HCT116 (cell line): ENCODE measurements around the gene DYNLL2. TPM values are rescaled to one million over a fixed set of nuclear protein-coding genes. Genes with fewer than 3 reads are reported as not detected.

Experiments used
- ATAC-seq: fragments of 200-7000 bp; cut with Tn5 transposase; 2 replicates; pipeline ENCODE4 v1.9.1; 2020; ENCODE audit warnings: mild to moderate bottlenecking, moderate library complexity
- BruUV-seq: library from RNA; stranded (reverse); fragments of 400-500 nt; replicated peaks from 2 replicates; lab custom pipeline; 2021; lab: Mats Ljungman, UMichigan
- CTCF ChIA-PET: fragments of 300-600 bp; sonication (Branson Sonifier 250); formaldehyde crosslinking; loops from one replicate; lab custom pipeline; 2021; ENCODE audit warnings: antibody characterized with exemption; lab: Charles Lee
- POLR2A ChIA-PET: fragments of 300-600, 350-600 bp; sonication (Branson Sonifier 250); formaldehyde crosslinking; loops from one replicate; lab custom pipeline; 2021; ENCODE audit warnings: antibody characterized with exemption; lab: Charles Lee
- RAD21 ChIA-PET, 2 experiments: fragments of 300-600 bp; sonication (Branson Sonifier 250); formaldehyde crosslinking; loops; one replicate each; lab custom pipeline; 2023; ENCODE audit warnings: low total read pairs in 2 of 2; ENCODE audit not compliant: uncharacterized antibody in 2 of 2, unreplicated experiment in 2 of 2, low non-redundant PET in 1 of 2; lab: Charles Lee
- DNase-seq: peaks from one replicate; pipeline ENCODE4 v3.0.0-alpha.2; 2010; ENCODE audit warnings: low read depth, low spot score
- H2AFZ ChIP-seq: fragments of 200-600 bp; shearing (Covaris generic), sonication (generic); 2 replicates; pipeline ENCODE4 v1.6.1; 2017; ENCODE audit warnings: low read depth, mixed run types, mixed read lengths, antibody characterized with exemption, low read length; ENCODE audit not compliant: poor library complexity, severe bottlenecking
- H3K27ac ChIP-seq: 2 replicates; pipeline ENCODE4 v1.5.1; 2012; ENCODE audit warnings: low read depth, low read length
- H3K27me3 ChIP-seq: fragments of 200-600 bp; sonication (generic); 2 replicates; pipeline ENCODE4 v1.6.1; 2016; ENCODE audit warnings: mixed run types, low read length, mixed read lengths; ENCODE audit not compliant: insufficient read depth
- H3K36me3 ChIP-seq, 2 experiments: fragments of 200-500 bp in 1 of 2; fragments of 200-600 bp in 1 of 2; sonication (Bioruptor generic) in 1 of 2; sonication (generic) in 1 of 2; 2 replicates each; pipeline versions ENCODE4 v1.5.1 to v1.6.1; 2014 to 2016; ENCODE audit warnings: low read length in 2 of 2, inconsistent platforms in 1 of 2, mixed read lengths in 1 of 2, mixed run types in 1 of 2; ENCODE audit not compliant: insufficient read depth in 2 of 2, control insufficient read depth in 1 of 2
- H3K4me1 ChIP-seq, 2 experiments: fragments of 200-600 bp in 1 of 2; sonication (generic) in 1 of 2; 2 replicates each; pipeline versions ENCODE4 v1.5.1 to v1.6.1; 2012 to 2017; ENCODE audit warnings: low read length in 2 of 2, inconsistent platforms in 1 of 2, mild to moderate bottlenecking in 1 of 2, mixed read lengths in 1 of 2, mixed run types in 1 of 2, moderate library complexity in 1 of 2; ENCODE audit not compliant: insufficient read depth in 2 of 2, control insufficient read depth in 1 of 2
- H3K4me2 ChIP-seq: fragments of 200-600 bp; sonication (generic); 2 replicates; pipeline ENCODE4 v1.6.1; 2017; ENCODE audit warnings: mixed run types, low read length, mixed read lengths
- H3K4me3 ChIP-seq, 2 experiments: fragments of 200-600 bp in 1 of 2; sonication (generic) in 1 of 2; replicated peaks in 1 of 2; 2 replicates each; pipeline ENCODE4 v1.5.1; 2011 to 2016; ENCODE audit warnings: low read length in 2 of 2, control low read depth in 1 of 2, low read depth in 1 of 2, mild to moderate bottlenecking in 1 of 2, mixed read lengths in 1 of 2, mixed run types in 1 of 2
- H3K79me2 ChIP-seq: fragments of 200-600 bp; sonication (generic); 2 replicates; pipeline ENCODE4 v1.6.1; 2017; ENCODE audit warnings: mild to moderate bottlenecking, mixed run types, low read length, moderate library complexity, mixed read lengths; ENCODE audit not compliant: insufficient read depth
- H3K9ac ChIP-seq: fragments of 200-600 bp; sonication (generic); 2 replicates; pipeline ENCODE4 v1.6.1; 2016; ENCODE audit warnings: low read length, mixed read lengths
- H3K9me2 ChIP-seq: fragments of 200-600 bp; sonication (generic), shearing (Covaris generic); 2 replicates; pipeline ENCODE4 v1.6.1; 2017; ENCODE audit warnings: mixed run types, mild to moderate bottlenecking, moderate library complexity; ENCODE audit not compliant: insufficient read depth
- H3K9me3 ChIP-seq, 2 experiments: fragments of 200-500 bp in 1 of 2; fragments of 200-600 bp in 1 of 2; sonication (Bioruptor generic) in 1 of 2; sonication (generic) in 1 of 2; 2 replicates each; pipeline ENCODE4 v1.6.1; 2014 to 2017; ENCODE audit warnings: low read length in 2 of 2, mixed read lengths in 2 of 2, inconsistent platforms in 1 of 2, low read depth in 1 of 2, mild to moderate bottlenecking in 1 of 2, mixed run types in 1 of 2, moderate library complexity in 1 of 2; ENCODE audit not compliant: control insufficient read depth in 1 of 2, insufficient read depth in 1 of 2
- H4K20me1 ChIP-seq: fragments of 200-600 bp; sonication (generic), shearing (Covaris generic); 2 replicates; pipeline ENCODE4 v1.6.1; 2017; ENCODE audit warnings: mixed run types, mild to moderate bottlenecking, moderate library complexity; ENCODE audit not compliant: insufficient read depth
- EZH2 ChIP-seq: fragments of 200-600 bp; sonication (generic); IDR thresholded peaks from 2 replicates; pipeline ENCODE4 v1.6.1; 2017; ENCODE audit warnings: antibody characterized with exemption, mixed run types
- EZH2phosphoT487 ChIP-seq: fragments of 200-600 bp; IDR thresholded peaks from 2 replicates; pipeline ENCODE4 v1.6.1; 2018; ENCODE audit warnings: antibody characterized with exemption, borderline replicate concordance
- FOSL1 ChIP-seq: IDR thresholded peaks from 2 replicates; pipeline ENCODE4 v1.6.1; 2012; ENCODE audit warnings: low read depth
- JUND ChIP-seq: IDR thresholded peaks from 2 replicates; pipeline ENCODE4 v1.6.1; 2012
- POLR2A ChIP-seq: IDR thresholded peaks from 2 replicates; pipeline ENCODE4 v1.7.0; 2011; ENCODE audit warnings: borderline replicate concordance; ENCODE audit not compliant: insufficient read depth, insufficient read length; ENCODE audit errors: extremely low read depth
- SP1 ChIP-seq: IDR thresholded peaks from 2 replicates; pipeline ENCODE4 v1.6.1; 2012; ENCODE audit warnings: low read depth
- intact Hi-C: fragments of 100-400 bp; cut with micrococcal nuclease; formaldehyde crosslinking; loops from 2 replicates; pipeline ENCODE4 v1.10.0; 2022
- total RNA-seq: library from RNA; stranded (reverse); gene quantifications from one replicate; pipeline ENCODE4 v1.2.1, GENCODE V29; 2021; ENCODE audit not compliant: unreplicated experiment
- TF ChIP-seq, protein P1 (sequence below), 3 experiments: fragments of 200-600 bp in 1 of 3; sonication (generic) in 1 of 3; IDR thresholded peaks in 2 of 3; conservative IDR thresholded peaks in 1 of 3; 2 replicates each; pipeline ENCODE4 v1.5.1; 2012 to 2017; ENCODE audit warnings: low read depth in 2 of 3, low read length in 2 of 3, antibody characterized with exemption in 1 of 3, borderline replicate concordance in 1 of 3, control low read depth in 1 of 3, mild to moderate bottlenecking in 1 of 3, mixed read lengths in 1 of 3, mixed run types in 1 of 3, moderate library complexity in 1 of 3; ENCODE audit not compliant: insufficient read depth in 1 of 3
- TF ChIP-seq, protein P2 (sequence below): IDR thresholded peaks from 2 replicates; pipeline ENCODE4 v1.6.1; 2012
- TF ChIP-seq, protein P3 (sequence below): IDR thresholded peaks from 2 replicates; pipeline ENCODE4 v1.6.1; 2012

DYNLL2 gene
- total RNA-seq, 1 experiment from 2014 or later = 54.9 TPM

DNA sequence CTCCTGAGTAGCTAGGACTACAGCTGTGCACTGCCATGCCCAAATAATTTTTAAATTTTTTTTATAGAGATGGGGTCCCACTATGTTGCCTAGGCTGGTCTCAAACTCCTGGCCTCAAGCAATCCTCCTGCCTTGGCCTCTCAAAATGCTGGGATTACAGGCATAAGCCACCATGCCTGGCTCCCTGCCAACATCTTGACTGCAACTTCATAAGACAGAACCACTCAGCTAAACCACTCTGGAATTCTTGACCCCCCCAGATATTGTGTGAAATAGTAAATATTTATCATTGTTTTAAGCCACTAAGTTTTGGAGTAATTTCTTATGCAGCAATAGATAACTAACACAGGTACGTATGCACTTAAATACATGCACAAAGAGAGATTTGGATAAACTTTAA is 26.0 kb downstream of the DYNLL2 start:
- intact Hi-C loops = no loop called here
- Histone ChIP-seq H4K20me1 (no peaks in the 10 kb centered on the region), H3K79me2 (no peaks in the 10 kb centered on the region), H3K27ac (no peak overlapping the region), H3K4me1 (peaks cover 0 to 3% of the 10 kb centered on the region in 2 experiments; a peak in 1 of 4 replicates), H3K9me2 (no peaks in the 10 kb centered on the region), H3K9me3 (no peaks in the 10 kb centered on the region), H3K4me2 (no peak overlapping the region), H3K9ac (no peak overlapping the region)
- ChIA-PET RAD21 (interaction anchor here in 1 of 2 experiments (0.6 kb wide), 1 partner anchor 167 kb away, joined by 3 read pairs; no protein-coding TSS in a partner anchor), POLR2A (no interaction called here)
- TF ChIP-seq FOSL1 (no peak), EZH2 (no peak), EZH2phosphoT487 (no peak), POLR2A (no peak), JUND (no peak), SP1 (no peak)
- TF ChIP-seq, protein P1, sequence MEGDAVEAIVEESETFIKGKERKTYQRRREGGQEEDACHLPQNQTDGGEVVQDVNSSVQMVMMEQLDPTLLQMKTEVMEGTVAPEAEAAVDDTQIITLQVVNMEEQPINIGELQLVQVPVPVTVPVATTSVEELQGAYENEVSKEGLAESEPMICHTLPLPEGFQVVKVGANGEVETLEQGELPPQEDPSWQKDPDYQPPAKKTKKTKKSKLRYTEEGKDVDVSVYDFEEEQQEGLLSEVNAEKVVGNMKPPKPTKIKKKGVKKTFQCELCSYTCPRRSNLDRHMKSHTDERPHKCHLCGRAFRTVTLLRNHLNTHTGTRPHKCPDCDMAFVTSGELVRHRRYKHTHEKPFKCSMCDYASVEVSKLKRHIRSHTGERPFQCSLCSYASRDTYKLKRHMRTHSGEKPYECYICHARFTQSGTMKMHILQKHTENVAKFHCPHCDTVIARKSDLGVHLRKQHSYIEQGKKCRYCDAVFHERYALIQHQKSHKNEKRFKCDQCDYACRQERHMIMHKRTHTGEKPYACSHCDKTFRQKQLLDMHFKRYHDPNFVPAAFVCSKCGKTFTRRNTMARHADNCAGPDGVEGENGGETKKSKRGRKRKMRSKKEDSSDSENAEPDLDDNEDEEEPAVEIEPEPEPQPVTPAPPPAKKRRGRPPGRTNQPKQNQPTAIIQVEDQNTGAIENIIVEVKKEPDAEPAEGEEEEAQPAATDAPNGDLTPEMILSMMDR (IDR thresholded peaks at IDR 0.05 in 2 of 3, conservative IDR thresholded peaks at IDR 0.05 in 1 of 3; ENCODE audit: borderline replicate concordance in 1 of 3, insufficient read depth in 1 of 3, low read depth in 2 of 3, low read length in 2 of 3) = no peak
- TF ChIP-seq, protein P2, sequence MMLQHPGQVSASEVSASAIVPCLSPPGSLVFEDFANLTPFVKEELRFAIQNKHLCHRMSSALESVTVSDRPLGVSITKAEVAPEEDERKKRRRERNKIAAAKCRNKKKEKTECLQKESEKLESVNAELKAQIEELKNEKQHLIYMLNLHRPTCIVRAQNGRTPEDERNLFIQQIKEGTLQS = no peak
- TF ChIP-seq, protein P3, sequence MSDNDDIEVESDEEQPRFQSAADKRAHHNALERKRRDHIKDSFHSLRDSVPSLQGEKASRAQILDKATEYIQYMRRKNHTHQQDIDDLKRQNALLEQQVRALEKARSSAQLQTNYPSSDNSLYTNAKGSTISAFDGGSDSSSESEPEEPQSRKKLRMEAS = no peak
- TF ChIP-seq, all 23 proteins: peak for 0
- H3K27me3 ChIP-seq = no peaks in the 10 kb centered on the region
- H3K4me3 ChIP-seq = no peak overlapping the region
- BruUV-seq = no TSS peak
- no peak for DNase-seq
- no peak overlapping the region for H2AFZ ChIP-seq
- H3K36me3 ChIP-seq = no peaks in the 10 kb centered on the region
- ATAC-seq = no peak
- CTCF ChIA-PET = no interaction called here
